HepG2 (cell line): ENCODE results near the gene HBS1L. TPM values are rescaled to one million over a fixed set of nuclear protein-coding genes. Genes with fewer than 3 reads are reported as not detected.

Experiments used
- ATAC-seq: fragments of 200-7000 bp; cut with Tn5 transposase; 3 replicates; pipeline ENCODE4 v1.9.1; 2020; ENCODE audit warnings: mild to moderate bottlenecking, moderate library complexity
- BruUV-seq: library from RNA; stranded (reverse); fragments of 400-500 nt; replicated peaks from 2 replicates; lab custom pipeline; 2021; lab: Mats Ljungman, UMichigan
- CTCF ChIA-PET: fragments of 300-600 bp; formaldehyde crosslinking; extraction: SDS; loops from one replicate; lab custom pipeline; 2021; ENCODE audit warnings: low total read pairs, inconsistent platforms, low intra/inter-chr PET ratio; lab: Yijun Ruan, JAX
- POLR2A ChIA-PET: fragments of 350-600 bp; sonication (Branson Sonifier 250); formaldehyde crosslinking; loops from one replicate; lab custom pipeline; 2020; ENCODE audit warnings: antibody characterized with exemption, inconsistent platforms; lab: Yijun Ruan, JAX
- DNase-seq: peaks from one replicate; pipeline ENCODE4 v3.0.0-alpha.2; 2015; ENCODE audit warnings: low spot score
- FAIRE-seq: peaks from 3 replicates; lab custom pipeline; 2011; peaks lifted over from hg19 to GRCh38; lab: Jason Lieb, UNC
- H2AFZ ChIP-seq: one replicate; pipeline ENCODE4 v1.6.1; 2011; ENCODE audit warnings: low read length, inconsistent platforms
- H3K27ac ChIP-seq: fragments of 300-600 bp; 3 replicates; pipeline ENCODE4 v1.8.0; 2011; ENCODE audit warnings: mixed run types, mild to moderate bottlenecking, mixed read lengths, low read length, inconsistent platforms; ENCODE audit not compliant: insufficient read depth; ENCODE audit errors: extremely low read length
- H3K27me3 ChIP-seq, 2 experiments: fragments of 200-600 bp in 1 of 2; 2 replicates in 1 of 2; 3 replicates in 1 of 2; pipeline versions ENCODE4 v1.6.0 to v1.8.0; 2011; ENCODE audit warnings: low read length in 2 of 2, mild to moderate bottlenecking in 2 of 2, moderate library complexity in 2 of 2, inconsistent platforms in 1 of 2; ENCODE audit not compliant: insufficient read depth in 2 of 2, control insufficient read depth in 1 of 2
- H3K36me3 ChIP-seq, 2 experiments: fragments of 200-600 bp in 1 of 2; replicated peaks in 1 of 2; 2 replicates in 1 of 2; 3 replicates in 1 of 2; pipeline versions ENCODE4 v1.5.1 to v1.8.0; 2011; ENCODE audit warnings: low read length in 2 of 2, inconsistent platforms in 1 of 2; ENCODE audit not compliant: insufficient read depth in 2 of 2, control insufficient read depth in 1 of 2
- H3K4me1 ChIP-seq: 2 replicates; pipeline ENCODE4 v1.5.1; 2012; ENCODE audit warnings: low read length, inconsistent platforms; ENCODE audit not compliant: insufficient read depth
- H3K4me2 ChIP-seq: 2 replicates; pipeline ENCODE4 v1.6.0; 2011; ENCODE audit warnings: low read depth, low read length, inconsistent platforms
- H3K4me3 ChIP-seq, 3 experiments: fragments of 200-600 bp in 1 of 3; sonication (generic), shearing (Covaris generic) in 1 of 3; replicated peaks in 1 of 3; 2 replicates each; pipeline ENCODE4 v1.5.1; 2011 to 2016; ENCODE audit warnings: low read length in 3 of 3, inconsistent platforms in 2 of 3, low read depth in 2 of 3, mild to moderate bottlenecking in 2 of 3, control low read depth in 1 of 3, mixed read lengths in 1 of 3; ENCODE audit not compliant: insufficient read depth in 1 of 3
- H3K79me2 ChIP-seq: one replicate; pipeline ENCODE4 v1.6.1; 2011; ENCODE audit warnings: low read length, inconsistent platforms; ENCODE audit not compliant: insufficient read depth
- H3K9ac ChIP-seq: 2 replicates; pipeline ENCODE4 v1.6.0; 2011; ENCODE audit warnings: mild to moderate bottlenecking, low read depth, low read length, inconsistent platforms; ENCODE audit not compliant: insufficient read depth
- H3K9me3 ChIP-seq: 2 replicates; pipeline ENCODE4 v1.5.1; 2012; ENCODE audit warnings: mild to moderate bottlenecking, low read length
- H4K20me1 ChIP-seq: 2 replicates; pipeline ENCODE4 v1.6.0; 2011; ENCODE audit warnings: inconsistent platforms, mild to moderate bottlenecking, low read length, moderate library complexity; ENCODE audit not compliant: insufficient read depth
- BHLHE40 ChIP-seq: IDR thresholded peaks from 2 replicates; pipeline ENCODE4 v1.6.1; 2011; ENCODE audit warnings: low read length, improper control_type of control experiment
- CCAR2 ChIP-seq: fragments of 200-400 bp; formaldehyde crosslinking; optimal IDR thresholded peaks from 2 replicates; pipeline ENCODE3; 2018; ENCODE audit warnings: low read depth, mild to moderate bottlenecking, low read length, moderate library complexity
- HDAC6 ChIP-seq: fragments of 200-600 bp; sonication (generic); IDR thresholded peaks from 2 replicates; pipeline ENCODE4 v1.7.0; 2017; ENCODE audit warnings: mild to moderate bottlenecking, antibody characterized with exemption, low read length, low read depth
- JUNB ChIP-seq: sonication (generic); formaldehyde crosslinking; IDR thresholded peaks from 2 replicates; pipeline ENCODE4 v1.8.0; 2022; ENCODE audit warnings: missing genetic modification reagents, mild to moderate bottlenecking, borderline replicate concordance
- NFRKB ChIP-seq: fragments of 450-650 bp; IDR thresholded peaks from 2 replicates; pipeline ENCODE4 v1.6.1; 2017
- SIX1 ChIP-seq: sonication (generic); formaldehyde crosslinking; IDR thresholded peaks from 2 replicates; pipeline ENCODE4 v1.4.0; 2020; ENCODE audit warnings: missing genetic modification reagents, borderline replicate concordance
- TOE1 ChIP-seq: sonication (generic); formaldehyde crosslinking; IDR thresholded peaks from 2 replicates; pipeline ENCODE4 v1.4.0; 2020; ENCODE audit warnings: mild to moderate bottlenecking, missing genetic modification reagents
- ZNF207 ChIP-seq: fragments of 450-650 bp; IDR thresholded peaks from 2 replicates; pipeline ENCODE4 v1.6.1; 2016; ENCODE audit warnings: antibody characterized with exemption, borderline replicate concordance
- ZNF225 ChIP-seq: sonication (generic); formaldehyde crosslinking; IDR thresholded peaks from 2 replicates; pipeline ENCODE4 v1.4.0; 2020; ENCODE audit warnings: mild to moderate bottlenecking, missing genetic modification reagents
- ZNF460 ChIP-seq: sonication (generic); formaldehyde crosslinking; IDR thresholded peaks from 2 replicates; pipeline ENCODE4 v1.5.1; 2020; ENCODE audit warnings: missing genetic modification reagents, mild to moderate bottlenecking, borderline replicate concordance
- ZNF510 ChIP-seq: sonication (generic); formaldehyde crosslinking; IDR thresholded peaks from 2 replicates; pipeline ENCODE4 v1.4.0; 2020; ENCODE audit warnings: low read depth, mild to moderate bottlenecking, missing genetic modification reagents
- ZNF674 ChIP-seq: sonication (generic); formaldehyde crosslinking; IDR thresholded peaks from 2 replicates; pipeline ENCODE4 v1.5.0; 2020; ENCODE audit warnings: low read depth, mild to moderate bottlenecking, missing genetic modification reagents
- ZNF703 ChIP-seq: sonication (generic); formaldehyde crosslinking; IDR thresholded peaks from 2 replicates; pipeline ENCODE4 v1.5.1; 2020; ENCODE audit warnings: missing genetic modification reagents, mild to moderate bottlenecking, moderate library complexity, borderline replicate concordance
- ZNF781 ChIP-seq: sonication (generic); formaldehyde crosslinking; IDR thresholded peaks from 2 replicates; pipeline ENCODE4 v1.5.1; 2020; ENCODE audit warnings: borderline replicate concordance, mild to moderate bottlenecking, missing genetic modification reagents; ENCODE audit errors: not compliant biosample characterization
- ZSCAN25 ChIP-seq: sonication (generic); formaldehyde crosslinking; IDR thresholded peaks from 2 replicates; pipeline ENCODE4 v1.8.0; 2022; ENCODE audit warnings: mild to moderate bottlenecking, missing genetic modification reagents
- WGBS: methylation state at CpG from one replicate; pipeline ENCODE4 v1.1.6; 2017; ENCODE audit warnings: low lambda C conversion rate; 5-methylcytosine and 5-hydroxymethylcytosine counted together
- in situ Hi-C: cut with HindIII; loops from 2 replicates; pipeline ENCODE4 v1.10.0; 2017; ENCODE audit warnings: low pct_unique_long_range_greater_than_20kb; ENCODE audit not compliant: extremely low pct_ligation_motif_present
- intact Hi-C: fragments of 100-400 bp; cut with micrococcal nuclease; formaldehyde crosslinking; loops from one replicate; pipeline ENCODE4 v1.10.0; 2022; ENCODE audit not compliant: unreplicated experiment
- polyA plus RNA-seq, 8 experiments: library from polyadenylated mRNA; depleted of rRNA in 3 of 8; stranded (reverse) in 7 of 8; unstranded in 1 of 8; fragments of >200 nt; fragmentation: Illumina TruSeq in 4 of 8; extraction: Trizol in 4 of 8; gene quantifications; 2 replicates each; pipeline versions ENCODE4 v1.2.1 to v1.2.3, GENCODE V29; 2011 to 2016; ENCODE audit warnings: low read depth in 4 of 8, missing spikeins in 1 of 8, mixed read lengths in 1 of 8; ENCODE audit not compliant: insufficient read depth in 1 of 8
- total RNA-seq, 5 experiments: library from RNA; depleted of rRNA; stranded (reverse); fragments of >200 nt; fragmentation: Illumina TruSeq; extraction: Trizol; gene quantifications; 2 replicates each; pipeline ENCODE4 v1.2.3, GENCODE V29; 2016; ENCODE audit warnings: low read depth in 1 of 5
- TF ChIP-seq, protein P1 (sequence below): sonication (generic); formaldehyde crosslinking; IDR thresholded peaks from 2 replicates; pipeline ENCODE4 v1.9.0; 2022; ENCODE audit warnings: low read depth, missing genetic modification reagents
- TF ChIP-seq, protein P2 (sequence below): sonication (generic); formaldehyde crosslinking; IDR thresholded peaks from 2 replicates; pipeline ENCODE4 v1.5.0; 2020; ENCODE audit warnings: missing genetic modification reagents, mild to moderate bottlenecking, borderline replicate concordance
- TF ChIP-seq, protein P3 (sequence below): sonication (generic); formaldehyde crosslinking; IDR thresholded peaks from 2 replicates; pipeline ENCODE4 v1.9.0; 2021; ENCODE audit warnings: missing genetic modification reagents, mild to moderate bottlenecking, borderline replicate concordance
- TF ChIP-seq, protein P4 (sequence below): sonication (generic); formaldehyde crosslinking; IDR thresholded peaks from 2 replicates; pipeline ENCODE4 v1.8.0; 2023; ENCODE audit warnings: mild to moderate bottlenecking, missing genetic modification reagents

Gene HBS1L
- total and polyA plus RNA-seq, 2 of the 13 experiments (the other 11 are each of a cell fraction or from before 2014, with no cell fraction given) = 44.1 to 138 TPM

DNA sequence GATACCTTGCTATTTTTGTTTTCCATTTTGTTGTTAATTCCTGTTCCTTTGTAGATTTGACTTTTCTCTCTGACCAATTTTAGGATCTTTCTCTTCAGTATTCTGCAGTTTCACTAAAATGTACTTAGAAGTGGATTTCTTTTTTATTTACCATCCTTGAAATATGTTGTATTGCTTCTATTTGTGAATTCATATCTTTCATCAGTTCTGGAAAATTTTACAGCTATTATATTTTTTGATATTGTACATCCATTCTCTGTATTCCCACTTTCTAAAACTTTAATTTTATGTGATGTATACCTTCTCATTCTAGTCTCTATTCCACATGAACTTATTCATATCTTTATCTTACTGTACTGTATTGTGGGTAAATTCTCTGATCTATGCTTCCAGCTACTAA, 95.0 kb downstream of the HBS1L start (continued):
- TF ChIP-seq, protein P1, sequence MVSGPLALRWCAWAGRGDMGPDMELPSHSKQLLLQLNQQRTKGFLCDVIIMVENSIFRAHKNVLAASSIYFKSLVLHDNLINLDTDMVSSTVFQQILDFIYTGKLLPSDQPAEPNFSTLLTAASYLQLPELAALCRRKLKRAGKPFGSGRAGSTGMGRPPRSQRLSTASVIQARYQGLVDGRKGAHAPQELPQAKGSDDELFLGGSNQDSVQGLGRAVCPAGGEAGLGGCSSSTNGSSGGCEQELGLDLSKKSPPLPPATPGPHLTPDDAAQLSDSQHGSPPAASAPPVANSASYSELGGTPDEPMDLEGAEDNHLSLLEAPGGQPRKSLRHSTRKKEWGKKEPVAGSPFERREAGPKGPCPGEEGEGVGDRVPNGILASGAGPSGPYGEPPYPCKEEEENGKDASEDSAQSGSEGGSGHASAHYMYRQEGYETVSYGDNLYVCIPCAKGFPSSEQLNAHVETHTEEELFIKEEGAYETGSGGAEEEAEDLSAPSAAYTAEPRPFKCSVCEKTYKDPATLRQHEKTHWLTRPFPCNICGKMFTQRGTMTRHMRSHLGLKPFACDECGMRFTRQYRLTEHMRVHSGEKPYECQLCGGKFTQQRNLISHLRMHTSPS (CRISPR knock-in tag) = no peak
- TF ChIP-seq ZNF460 = no peak

DNA sequence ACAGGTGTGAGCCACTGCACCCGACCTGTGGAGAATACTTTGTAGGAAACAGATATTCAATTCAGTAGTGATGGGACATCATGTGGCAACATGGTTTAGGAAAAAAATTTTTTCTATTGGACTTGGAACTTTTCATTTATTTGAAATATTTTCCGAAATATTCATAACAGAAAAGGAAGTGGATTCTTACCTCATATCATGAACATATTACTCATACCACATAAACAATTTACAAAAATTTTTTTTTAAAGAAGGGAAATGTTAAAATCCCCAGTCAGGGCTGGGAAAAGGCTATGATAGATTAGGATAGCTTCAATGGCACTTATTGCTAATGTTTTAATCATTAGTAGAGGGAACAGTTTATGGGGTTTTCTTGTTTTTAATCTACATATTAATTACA, 97.9 kb downstream of the HBS1L start:
- H4K20me1 ChIP-seq = no peaks in the 10 kb centered on the region
- no peak overlapping the region for H3K27ac ChIP-seq
- no peaks in the 10 kb centered on the region; a peak in 1 of 5 replicates for H3K36me3 ChIP-seq
- no peaks in the 10 kb centered on the region for H3K27me3 ChIP-seq
- H3K9ac ChIP-seq = no peak overlapping the region
- ATAC-seq (no peak), DNase-seq (no peak), FAIRE-seq (no peak)
- H3K4me2 ChIP-seq = no peak overlapping the region
- WGBS = 92% methylated on average over 2 of the region's 2 CpGs
- POLR2A ChIA-PET = no interaction called here
- peaks cover 19% of the 10 kb centered on the region for H3K4me1 ChIP-seq
- CTCF ChIA-PET = no interaction called here
- H3K9me3 ChIP-seq = no peaks in the 10 kb centered on the region
- BruUV-seq = no TSS peak
- no peak overlapping the region for H3K4me3 ChIP-seq
- in situ Hi-C loops = no loop called here
- no peaks in the 10 kb centered on the region for H3K79me2 ChIP-seq
- no peak overlapping the region for H2AFZ ChIP-seq
- intact Hi-C loops = no loop called here
- no peak for TF ChIP-seq BHLHE40
- TF ChIP-seq NFRKB = no peak
- TF ChIP-seq, protein P2, sequence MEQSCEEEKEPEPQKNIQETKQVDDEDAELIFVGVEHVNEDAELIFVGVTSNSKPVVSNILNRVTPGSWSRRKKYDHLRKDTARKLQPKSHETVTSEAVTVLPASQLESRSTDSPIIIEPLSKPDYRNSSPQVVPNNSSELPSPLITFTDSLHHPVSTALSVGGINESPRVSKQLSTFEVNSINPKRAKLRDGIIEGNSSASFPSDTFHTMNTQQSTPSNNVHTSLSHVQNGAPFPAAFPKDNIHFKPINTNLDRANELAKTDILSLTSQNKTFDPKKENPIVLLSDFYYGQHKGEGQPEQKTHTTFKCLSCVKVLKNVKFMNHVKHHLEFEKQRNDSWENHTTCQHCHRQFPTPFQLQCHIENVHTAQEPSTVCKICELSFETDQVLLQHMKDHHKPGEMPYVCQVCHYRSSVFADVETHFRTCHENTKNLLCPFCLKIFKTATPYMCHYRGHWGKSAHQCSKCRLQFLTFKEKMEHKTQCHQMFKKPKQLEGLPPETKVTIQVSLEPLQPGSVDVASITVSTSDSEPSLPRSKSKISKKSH = no peak
- TF ChIP-seq ZSCAN25 = no peak
- no peak for TF ChIP-seq CCAR2
- no peak for TF ChIP-seq ZNF225 (CRISPR knock-in tag)
- TF ChIP-seq ZNF674 = no peak
- TF ChIP-seq ZNF781 = no peak
- TF ChIP-seq, protein P3, sequence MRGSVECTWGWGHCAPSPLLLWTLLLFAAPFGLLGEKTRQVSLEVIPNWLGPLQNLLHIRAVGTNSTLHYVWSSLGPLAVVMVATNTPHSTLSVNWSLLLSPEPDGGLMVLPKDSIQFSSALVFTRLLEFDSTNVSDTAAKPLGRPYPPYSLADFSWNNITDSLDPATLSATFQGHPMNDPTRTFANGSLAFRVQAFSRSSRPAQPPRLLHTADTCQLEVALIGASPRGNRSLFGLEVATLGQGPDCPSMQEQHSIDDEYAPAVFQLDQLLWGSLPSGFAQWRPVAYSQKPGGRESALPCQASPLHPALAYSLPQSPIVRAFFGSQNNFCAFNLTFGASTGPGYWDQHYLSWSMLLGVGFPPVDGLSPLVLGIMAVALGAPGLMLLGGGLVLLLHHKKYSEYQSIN (CRISPR knock-in tag) = no peak
- TF ChIP-seq TOE1 (CRISPR knock-in tag) = no peak
- TF ChIP-seq HDAC6 = no peak
- TF ChIP-seq SIX1 (CRISPR knock-in tag) = no peak
- no peak for TF ChIP-seq ZNF703 (CRISPR knock-in tag)
- TF ChIP-seq ZNF510 (CRISPR knock-in tag) = no peak
- no peak for TF ChIP-seq ZNF207
- TF ChIP-seq, protein P4, sequence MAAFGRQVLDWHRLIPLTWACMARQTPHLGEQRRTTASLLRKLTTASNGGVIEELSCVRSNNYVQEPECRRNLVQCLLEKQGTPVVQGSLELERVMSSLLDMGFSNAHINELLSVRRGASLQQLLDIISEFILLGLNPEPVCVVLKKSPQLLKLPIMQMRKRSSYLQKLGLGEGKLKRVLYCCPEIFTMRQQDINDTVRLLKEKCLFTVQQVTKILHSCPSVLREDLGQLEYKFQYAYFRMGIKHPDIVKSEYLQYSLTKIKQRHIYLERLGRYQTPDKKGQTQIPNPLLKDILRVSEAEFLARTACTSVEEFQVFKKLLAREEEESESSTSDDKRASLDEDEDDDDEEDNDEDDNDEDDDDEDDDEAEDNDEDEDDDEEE (CRISPR knock-in tag) = no peak
- TF ChIP-seq JUNB (CRISPR knock-in tag) = no peak
